ENCODE measurements around the gene DOCK7.

Gene DOCK7

GRCh38 chr1:62434618-62435001, 253.6 kb downstream of the DOCK7 start:
- no peak for DNase-seq (ENCODE audit: low spot score)
- no peak for TF ChIP-seq CTCF (IDR thresholded peaks at IDR 0.05; ENCODE audit: extremely low read depth, missing control alignments)

- TF ChIP-seq CTCF (IDR thresholded peaks at IDR 0.05; ENCODE audit: extremely low read depth, missing control alignments): no peak
- DNase-seq (ENCODE audit: low spot score): no peak
Observed at GRCh38 chr1:62433861-62434617, 254.1 kb downstream of the DOCK7 start.

- no peak for DNase-seq (ENCODE audit: low spot score)
- TF ChIP-seq CTCF (IDR thresholded peaks at IDR 0.05; ENCODE audit: extremely low read depth, missing control alignments): no peak
Observed at GRCh38 chr1:62429581-62429980, 258.6 kb downstream of the DOCK7 start.

- TF ChIP-seq CTCF (IDR thresholded peaks at IDR 0.05; ENCODE audit: extremely low read depth, missing control alignments): no peak
- DNase-seq (ENCODE audit: low spot score): no peak
Observed at GRCh38 chr1:62428351-62428750, 259.8 kb downstream of the DOCK7 start.

- no peak for TF ChIP-seq CTCF (IDR thresholded peaks at IDR 0.05; ENCODE audit: extremely low read depth, missing control alignments)
Observed at GRCh38 chr1:62426794-62427193, 261.4 kb downstream of the DOCK7 start.

GRCh38 chr1:62426237-62426636, 261.9 kb downstream of the DOCK7 start:
- DNase-seq (ENCODE audit: low spot score): no peak
- no peak for TF ChIP-seq CTCF (IDR thresholded peaks at IDR 0.05; ENCODE audit: extremely low read depth, missing control alignments)

More at GRCh38 chr1:62426794-62427193, 261.4 kb downstream of the DOCK7 start:
- DNase-seq (ENCODE audit: low spot score): no peak

GRCh38 chr1:62425041-62425440, 263.1 kb downstream of the DOCK7 start:
- TF ChIP-seq CTCF (IDR thresholded peaks at IDR 0.05; ENCODE audit: extremely low read depth, missing control alignments): no peak
- DNase-seq (ENCODE audit: low spot score): no peak
